Lower leg skin (tissue), 4 donors: ENCODE data around the gene EEF1E1. TPM values are rescaled to one million over a fixed set of nuclear protein-coding genes. Genes with fewer than 3 reads are reported as not detected.
"Not testable (repeated sequence)": the region's sequence is repeated elsewhere in the genome, so short reads cannot be mapped to it uniquely, and the experiment has no call there.

Source experiments
- DNase-seq, 2 donors: peaks; one replicate each; pipeline ENCODE4 v3.0.0-alpha.2; 2019; ENCODE audit warnings: low spot score in 2 of 2
- H3K4me3 ChIP-seq: fragments of 200-600 bp; sonication (generic); 2 replicates; pipeline ENCODE4 v1.5.1; 2017; ENCODE audit warnings: mild to moderate bottlenecking, low read depth; ENCODE audit not compliant: poor library complexity, severe bottlenecking
- POLR2A ChIP-seq, 2 donors: fragments of 450-650 bp; IDR thresholded peaks; one replicate each; pipeline ENCODE4 v1.6.1; 2016 to 2017; ENCODE audit warnings: antibody characterized with exemption in 2 of 2, mild to moderate bottlenecking in 1 of 2, moderate library complexity in 1 of 2
- WGBS, 2 donors: methylation state at CpG; one replicate each; pipeline ENCODE4 v1.1.5; 2018; 5-methylcytosine and 5-hydroxymethylcytosine counted together
- intact Hi-C: fragments of 100-400 bp; cut with DNase I; formaldehyde crosslinking; loops from one replicate; pipeline ENCODE4 v1.15.0; 2023; ENCODE audit warnings: low total_unique reads
- total RNA-seq, 4 donors: library from RNA; depleted of rRNA; stranded (reverse); fragments of >200 nt; gene quantifications; one replicate each; pipeline ENCODE4 v1.1.0, GENCODE V29; 2016
- TF ChIP-seq, protein P1 (sequence below), 3 donors: fragments of 450-650 bp; IDR thresholded peaks; one replicate each; pipeline ENCODE4 v1.5.1; 2016; ENCODE audit warnings: antibody characterized with exemption in 3 of 3, mild to moderate bottlenecking in 3 of 3, moderate library complexity in 2 of 3

The EEF1E1 gene
- total RNA-seq, 4 donors from 2014 or later, result 11.1 to 39.4 (median 17.9) TPM

GRCh38 chr6:8043221-8043620 is 59.1 kb downstream of the EEF1E1 start:
- H3K4me3 ChIP-seq, result no peak overlapping the region
- intact Hi-C loops, result no loop called here
- no peak for DNase-seq
- TF ChIP-seq, protein P1, sequence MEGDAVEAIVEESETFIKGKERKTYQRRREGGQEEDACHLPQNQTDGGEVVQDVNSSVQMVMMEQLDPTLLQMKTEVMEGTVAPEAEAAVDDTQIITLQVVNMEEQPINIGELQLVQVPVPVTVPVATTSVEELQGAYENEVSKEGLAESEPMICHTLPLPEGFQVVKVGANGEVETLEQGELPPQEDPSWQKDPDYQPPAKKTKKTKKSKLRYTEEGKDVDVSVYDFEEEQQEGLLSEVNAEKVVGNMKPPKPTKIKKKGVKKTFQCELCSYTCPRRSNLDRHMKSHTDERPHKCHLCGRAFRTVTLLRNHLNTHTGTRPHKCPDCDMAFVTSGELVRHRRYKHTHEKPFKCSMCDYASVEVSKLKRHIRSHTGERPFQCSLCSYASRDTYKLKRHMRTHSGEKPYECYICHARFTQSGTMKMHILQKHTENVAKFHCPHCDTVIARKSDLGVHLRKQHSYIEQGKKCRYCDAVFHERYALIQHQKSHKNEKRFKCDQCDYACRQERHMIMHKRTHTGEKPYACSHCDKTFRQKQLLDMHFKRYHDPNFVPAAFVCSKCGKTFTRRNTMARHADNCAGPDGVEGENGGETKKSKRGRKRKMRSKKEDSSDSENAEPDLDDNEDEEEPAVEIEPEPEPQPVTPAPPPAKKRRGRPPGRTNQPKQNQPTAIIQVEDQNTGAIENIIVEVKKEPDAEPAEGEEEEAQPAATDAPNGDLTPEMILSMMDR (IDR thresholded peaks at IDR 0.05), result no peak
- TF ChIP-seq POLR2A (IDR thresholded peaks at IDR 0.05), result no peak
- WGBS, 2 donors, result 59 to 64% methylated on average over 3 of the region's 3 CpGs

GRCh38 chr6:8041913-8042583 is 60.3 kb downstream of the EEF1E1 start:
- H3K4me3 ChIP-seq, result no peak overlapping the region
- TF ChIP-seq, protein P1 (IDR thresholded peaks at IDR 0.05), result no peak
- TF ChIP-seq POLR2A (IDR thresholded peaks at IDR 0.05), result no peak
- intact Hi-C loops, result no loop called here
- 70 to 79% methylated on average over 9 of the region's 9 CpGs for WGBS, 2 donors
- no peak for DNase-seq

DNA sequence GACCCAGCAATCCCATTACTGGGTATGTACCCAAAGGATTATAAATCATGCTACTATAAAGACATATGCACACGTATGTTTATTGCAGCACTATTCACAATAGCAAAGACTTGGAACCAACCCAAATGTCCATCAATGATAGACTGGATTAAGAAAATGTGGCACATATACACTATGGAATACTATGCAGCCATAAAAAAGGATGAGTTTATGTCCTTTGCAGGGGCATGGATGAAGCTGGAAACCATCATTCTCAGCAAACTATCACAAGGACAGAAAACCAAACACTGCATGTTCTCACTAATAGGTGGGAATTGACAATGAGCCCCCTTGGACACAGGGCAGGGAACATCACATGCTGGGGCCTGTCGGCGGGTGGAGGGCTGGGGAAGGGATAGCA is 68.2 kb downstream of the EEF1E1 start:
- DNase-seq, H3K4me3 ChIP-seq, intact Hi-C loops: not testable (repeated sequence)
- WGBS, 2 donors, result 98% methylated on average over 3 of the region's 3 CpGs

DNA sequence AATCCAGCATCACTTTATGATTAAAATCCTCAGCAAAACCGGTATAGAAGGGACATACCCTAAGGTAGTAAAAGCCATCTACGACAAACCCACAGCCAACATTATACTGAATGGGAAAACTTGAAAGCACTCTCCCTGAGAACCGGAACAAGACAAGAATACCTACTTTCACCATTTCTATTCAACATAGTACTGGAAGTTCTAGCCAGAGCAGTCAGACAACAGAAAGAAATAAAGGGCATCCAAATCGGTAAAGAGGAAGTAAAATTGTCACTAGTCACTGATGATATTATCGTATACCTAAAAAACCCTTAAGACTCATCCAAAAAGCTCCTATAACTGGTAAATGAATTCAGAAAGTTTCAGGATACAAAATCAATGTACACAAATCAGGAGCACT is 71.4 kb downstream of the EEF1E1 start:
- 90 to 94% methylated on average over 5 of the region's 5 CpGs for WGBS, 2 donors
- no peak for DNase-seq
- intact Hi-C loops, result no loop called here
- TF ChIP-seq, protein P1 (IDR thresholded peaks at IDR 0.05), result no peak
- TF ChIP-seq POLR2A (IDR thresholded peaks at IDR 0.05), result no peak
- no peak overlapping the region for H3K4me3 ChIP-seq

Other genes starting within 250 kb of the EEF1E1 start
- gene TXNDC5, start 191.8 kb downstream of the EEF1E1 start, total RNA-seq, result 10 to 100 TPM; 29.3 to 68.5 (median 44.1) TPM
- 10 to 100 TPM in 3 of 4 donors, 1 to 10 TPM in 1; 7.5 to 11.6 (median 10.4) TPM for gene BLOC1S5, start 38.2 kb downstream of the EEF1E1 start, total RNA-seq